Articular chondrocyte of knee joint (primary cell): ENCODE measurements around the gene SPANXD. TPM values are rescaled to one million over a fixed set of nuclear protein-coding genes. Genes with fewer than 3 reads are reported as not detected.

Experiments used
- total RNA-seq: library from RNA; depleted of rRNA; stranded (reverse); fragments of >200 nt; gene quantifications from 2 replicates; pipeline ENCODE4 v1.2.3, GENCODE V29; 2012

Gene SPANXD, protein sequence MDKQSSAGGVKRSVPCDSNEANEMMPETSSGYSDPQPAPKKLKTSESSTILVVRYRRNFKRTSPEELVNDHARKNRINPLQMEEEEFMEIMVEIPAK
- total RNA-seq, result not detected in 2 replicates

DNA sequence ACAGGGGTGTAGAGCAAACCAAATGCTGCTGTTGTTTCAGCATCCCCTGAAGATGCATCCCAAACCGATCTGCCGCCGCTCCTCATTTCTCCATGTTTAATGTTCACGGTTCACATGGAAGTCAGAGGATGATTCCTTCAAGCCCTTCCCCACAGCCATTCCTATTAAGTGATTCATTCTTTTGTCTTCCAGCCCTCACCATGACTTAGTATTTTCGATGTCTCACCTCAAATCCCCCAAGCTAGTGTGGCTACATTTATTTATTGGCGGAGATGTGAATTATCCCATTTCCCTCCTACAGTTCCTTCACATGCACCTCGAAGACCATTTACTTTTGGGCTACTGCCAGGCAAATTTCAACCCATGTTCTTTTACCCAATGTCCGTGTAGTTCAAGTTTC is at the start of gene SPANXD:
TSS of gene SPANXD (minus strand) at position 101 of the 400 bp plus-strand sequence. CDS start 334 bp downstream, outside the sequence.

Other genes with a start within 250 kb of the SPANXD start
- 0.22 TPM in 1 of 2 replicates, not detected in the other for gene SPANXA1, start 114.0 kb downstream of the SPANXD start, total RNA-seq
- 0.22 TPM in 1 of 2 replicates, not detected in the other for gene SPANXA2, start 109.0 kb downstream of the SPANXD start, total RNA-seq
- gene MAGEC3, start 139.6 kb upstream of the SPANXD start, total RNA-seq, result not detected in 2 replicates
- not detected in 2 replicates for gene MAGEC1, start 205.2 kb upstream of the SPANXD start, total RNA-seq